Omental fat pad (tissue), 4 donors: Measurements from ENCODE around the gene DYSF. TPM values are rescaled to one million over a fixed set of nuclear protein-coding genes. Genes with fewer than 3 reads are reported as not detected.

Source experiments
- ATAC-seq: fragments of 150-250 bp; one replicate; pipeline ENCODE4 v1.9.1; 2016; ENCODE audit warnings: mild to moderate bottlenecking, moderate library complexity; ENCODE audit not compliant: low FRiP score
- DNase-seq: peaks from one replicate; pipeline ENCODE4 v3.0.0-alpha.2; 2019; ENCODE audit warnings: low spot score
- total RNA-seq, 4 donors: library from RNA; depleted of rRNA; stranded (reverse); fragments of >200 nt; gene quantifications; one replicate each; pipeline ENCODE4 v1.1.0, GENCODE V29; 2016
- TF ChIP-seq, protein P1 (sequence below), 3 donors: fragments of 450-650 bp; IDR thresholded peaks; one replicate each; pipeline ENCODE4 v1.5.1; 2016 to 2017; ENCODE audit warnings: antibody characterized with exemption in 3 of 3, mild to moderate bottlenecking in 3 of 3, moderate library complexity in 2 of 3

DYSF gene
- total RNA-seq, 4 donors from 2014 or later: 7.9 to 70.5 (median 17.8) TPM

DNA sequence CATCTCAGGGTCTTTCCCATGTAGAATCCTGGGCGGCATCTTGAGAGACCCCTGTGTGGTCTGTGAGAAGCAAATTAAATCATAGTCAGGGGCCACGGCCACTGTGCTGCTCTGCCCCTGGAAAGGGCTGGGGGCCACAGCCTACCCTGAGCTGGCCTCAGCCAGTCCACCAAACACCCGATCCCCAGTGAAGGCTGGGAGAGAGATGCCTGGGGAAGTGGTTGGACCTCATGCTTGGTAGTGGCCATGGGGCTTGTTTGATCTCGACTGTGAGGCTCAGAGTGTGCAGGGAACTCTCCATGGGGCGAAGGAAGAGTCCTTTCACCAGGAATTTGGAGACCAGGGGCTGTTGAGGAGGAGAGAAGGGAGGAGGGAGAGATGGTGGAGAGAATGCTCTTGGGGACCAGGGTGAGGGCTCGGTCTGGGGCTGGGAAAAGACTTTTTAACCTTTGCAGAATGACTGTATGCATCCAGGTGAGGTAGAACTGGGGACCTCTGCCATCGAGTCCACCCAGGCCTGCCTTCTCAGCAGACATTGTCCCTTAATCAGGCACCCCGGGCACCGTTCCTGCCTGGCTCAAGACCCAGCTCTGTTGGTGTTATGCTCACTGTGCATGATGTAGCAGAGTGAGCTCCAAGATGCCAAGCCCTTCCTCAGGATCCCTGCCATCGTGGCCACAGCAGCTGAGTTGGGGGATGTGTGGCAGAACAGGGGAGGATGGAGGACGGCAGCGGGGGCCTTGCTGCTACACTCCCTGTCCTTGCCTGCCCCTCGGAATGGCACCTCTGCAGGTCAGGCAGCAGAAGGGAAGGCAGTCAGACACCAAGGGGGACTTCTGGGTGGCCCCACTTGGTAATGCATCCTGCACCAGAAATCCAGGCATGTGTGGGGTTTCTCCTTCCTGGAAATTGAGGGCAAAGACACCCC is 249.9 kb downstream of the DYSF start:
- no peak for ATAC-seq
- TF ChIP-seq, protein P1, sequence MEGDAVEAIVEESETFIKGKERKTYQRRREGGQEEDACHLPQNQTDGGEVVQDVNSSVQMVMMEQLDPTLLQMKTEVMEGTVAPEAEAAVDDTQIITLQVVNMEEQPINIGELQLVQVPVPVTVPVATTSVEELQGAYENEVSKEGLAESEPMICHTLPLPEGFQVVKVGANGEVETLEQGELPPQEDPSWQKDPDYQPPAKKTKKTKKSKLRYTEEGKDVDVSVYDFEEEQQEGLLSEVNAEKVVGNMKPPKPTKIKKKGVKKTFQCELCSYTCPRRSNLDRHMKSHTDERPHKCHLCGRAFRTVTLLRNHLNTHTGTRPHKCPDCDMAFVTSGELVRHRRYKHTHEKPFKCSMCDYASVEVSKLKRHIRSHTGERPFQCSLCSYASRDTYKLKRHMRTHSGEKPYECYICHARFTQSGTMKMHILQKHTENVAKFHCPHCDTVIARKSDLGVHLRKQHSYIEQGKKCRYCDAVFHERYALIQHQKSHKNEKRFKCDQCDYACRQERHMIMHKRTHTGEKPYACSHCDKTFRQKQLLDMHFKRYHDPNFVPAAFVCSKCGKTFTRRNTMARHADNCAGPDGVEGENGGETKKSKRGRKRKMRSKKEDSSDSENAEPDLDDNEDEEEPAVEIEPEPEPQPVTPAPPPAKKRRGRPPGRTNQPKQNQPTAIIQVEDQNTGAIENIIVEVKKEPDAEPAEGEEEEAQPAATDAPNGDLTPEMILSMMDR (IDR thresholded peaks at IDR 0.05): no peak
- DNase-seq: no peak

GRCh38 chr2:71704131-71704561 is 250.8 kb downstream of the DYSF start:
- DNase-seq (no peak), ATAC-seq (no peak)
- TF ChIP-seq, protein P1 (IDR thresholded peaks at IDR 0.05): no peak

DNA sequence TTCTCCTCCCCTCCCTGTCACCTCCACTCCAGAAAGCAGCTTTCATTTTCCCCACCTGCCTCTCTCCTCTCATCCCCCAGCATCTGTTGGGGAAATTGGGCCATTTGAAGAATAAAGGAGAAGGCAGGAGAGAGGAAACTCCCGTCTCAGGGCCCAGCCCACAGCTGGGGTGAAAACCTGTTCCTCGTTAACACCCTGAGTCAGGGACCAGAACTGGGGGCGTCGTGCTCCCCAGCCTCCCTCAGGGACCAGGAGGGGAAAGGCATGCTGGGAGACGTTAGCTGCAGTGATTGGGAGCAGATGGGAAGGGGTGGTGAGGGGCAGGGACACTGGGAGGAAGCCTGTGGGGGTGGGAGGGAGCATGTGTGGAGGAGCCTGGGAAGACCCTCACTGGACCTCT is 251.3 kb downstream of the DYSF start:
- TF ChIP-seq, protein P1 (IDR thresholded peaks at IDR 0.05): no peak
- no peak for ATAC-seq
- no peak for DNase-seq

DNA sequence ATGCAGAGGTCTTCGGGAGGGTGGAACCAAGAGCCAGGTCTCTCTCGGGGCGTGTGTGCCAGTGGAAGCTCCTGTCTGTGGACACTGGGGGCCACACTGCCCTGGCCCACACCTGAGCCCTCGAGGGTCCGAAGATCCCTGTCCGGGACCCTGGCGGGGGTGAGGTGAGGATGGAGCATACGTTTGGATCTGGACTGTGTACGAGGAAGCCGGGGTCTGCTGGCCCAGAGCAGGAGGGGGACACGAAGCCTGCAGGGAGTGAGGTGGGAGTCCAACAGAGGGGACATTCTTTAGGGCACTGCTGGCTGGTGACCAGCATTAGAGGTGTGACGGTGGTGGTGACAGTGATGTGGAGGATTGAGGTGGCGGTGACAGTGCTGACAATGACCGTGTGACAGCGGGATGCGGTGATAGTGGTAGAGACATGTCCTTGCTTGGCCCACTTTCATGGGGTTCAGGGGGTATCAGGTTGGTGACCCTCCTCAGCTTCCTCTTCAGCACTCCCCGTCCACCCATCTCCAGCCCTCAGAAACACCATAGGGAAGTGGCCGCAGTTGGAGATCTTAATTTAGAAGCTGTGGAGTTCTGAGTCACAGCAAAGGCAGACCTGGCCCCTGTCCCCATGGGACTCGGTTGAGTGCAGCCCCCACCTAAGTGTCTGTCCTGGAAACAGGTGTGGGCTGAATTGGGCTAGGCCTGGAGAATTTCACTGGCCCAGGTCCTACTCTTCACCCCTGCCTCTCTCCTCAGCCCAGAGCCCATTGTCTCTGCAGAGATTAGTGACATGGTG is 252.0 kb downstream of the DYSF start:
- no peak for ATAC-seq
- TF ChIP-seq, protein P1 (IDR thresholded peaks at IDR 0.05): no peak
- DNase-seq: no peak

- TF ChIP-seq, protein P1 (IDR thresholded peaks at IDR 0.05): no peak
- no peak for ATAC-seq
Measured at GRCh38 chr2:71706121-71706520, 252.8 kb downstream of the DYSF start.

GRCh38 chr2:71706836-71707235 is 253.5 kb downstream of the DYSF start:
- ATAC-seq (no peak), DNase-seq (no peak)
- TF ChIP-seq, protein P1 (IDR thresholded peaks at IDR 0.05): no peak

More at GRCh38 chr2:71706121-71706520, 252.8 kb downstream of the DYSF start:
- no peak for DNase-seq
